Measurements from ENCODE around the gene FLT4. TPM values are rescaled to one million over a fixed set of nuclear protein-coding genes. Genes with fewer than 3 reads are reported as not detected.

FLT4 gene
- polyA plus RNA-seq, 3 donors = not detected

DNA sequence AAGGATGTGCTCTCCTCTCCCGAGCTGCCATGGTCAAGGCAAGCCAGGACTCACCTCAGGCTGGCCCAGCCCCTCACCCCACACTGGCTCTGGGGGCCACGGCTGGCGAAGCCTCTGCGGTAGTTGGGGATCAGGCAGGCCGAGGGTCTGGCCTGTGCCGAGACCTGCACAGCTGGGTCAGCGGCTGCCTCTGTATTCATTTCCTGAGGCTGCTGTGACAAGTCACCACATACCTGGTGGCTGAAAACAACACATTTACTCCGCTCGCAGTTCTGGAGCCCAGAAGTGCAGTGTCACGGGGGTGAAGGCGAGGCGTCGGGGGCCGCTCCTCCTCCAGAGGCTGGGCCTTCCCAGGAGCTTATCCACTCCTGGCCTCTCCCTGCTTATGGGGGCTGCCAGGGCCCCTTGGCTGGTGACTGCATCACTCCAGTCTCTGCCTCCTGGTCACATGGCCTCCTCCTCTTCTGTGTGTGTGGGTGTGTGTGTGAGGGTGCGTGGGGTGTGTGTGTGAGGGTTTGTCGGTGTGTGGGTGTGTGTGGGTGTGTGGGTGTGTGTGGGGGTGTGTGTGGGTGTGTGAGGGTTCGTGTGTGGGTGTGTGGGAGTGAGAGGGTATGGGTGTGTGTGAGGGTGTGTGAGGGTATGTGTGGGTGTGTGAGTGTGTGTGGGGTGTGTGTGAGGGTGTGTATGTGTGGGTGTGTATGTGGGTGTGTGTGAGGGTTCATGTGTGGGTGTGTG lies 54.9 kb downstream of the FLT4 start:
- Histone ChIP-seq H3K27me3 (ENCODE audit: control insufficient read depth in 2 of 2, insufficient read depth in 2 of 2, low read length in 2 of 2) (peaks cover 12 to 25% of the 10 kb centered on the region in 2 donors), H3K4me2 (replicated peaks; ENCODE audit: extremely low read depth, low read length, poor library complexity, severe bottlenecking) (no peak overlapping the region), H4K20me1 (ENCODE audit: insufficient read depth, low read length) (no peaks in the 10 kb centered on the region), H3K9ac (ENCODE audit: insufficient read depth, low read length, poor library complexity, severe bottlenecking) (no peak overlapping the region), H3K79me2 (ENCODE audit: insufficient read depth, low read length) (no peaks in the 10 kb centered on the region), H2AFZ (ENCODE audit: insufficient read depth, low read depth, low read length, poor library complexity, severe bottlenecking) (no peak overlapping the region), H3K4me3 (replicated peaks in 1 of 3; ENCODE audit: low read depth in 2 of 3, low read length in 3 of 3) (no peak overlapping the region), H3K4me1 (ENCODE audit: control insufficient read depth in 1 of 2, insufficient read depth in 2 of 2, low read length in 2 of 2) (peaks cover 6 to 19% of the 10 kb centered on the region in 2 donors), H3K27ac (ENCODE audit: low read depth in 1 of 2, low read length in 2 of 2) (no peak overlapping the region), H3K36me3 (replicated peaks in 1 of 2; ENCODE audit: control insufficient read depth in 1 of 2, insufficient read depth in 2 of 2, low read length in 2 of 2) (no peaks in the 10 kb centered on the region), H3K9me3 (replicated peaks in 1 of 2; ENCODE audit: control insufficient read depth in 1 of 2, insufficient read depth in 1 of 2, low read length in 2 of 2) (no peaks in the 10 kb centered on the region)
- WGBS (ENCODE audit: insufficient coverage) = 91% methylated on average over 16 of the region's 17 CpGs
- no peak for DNase-seq
- TF ChIP-seq, protein P1, sequence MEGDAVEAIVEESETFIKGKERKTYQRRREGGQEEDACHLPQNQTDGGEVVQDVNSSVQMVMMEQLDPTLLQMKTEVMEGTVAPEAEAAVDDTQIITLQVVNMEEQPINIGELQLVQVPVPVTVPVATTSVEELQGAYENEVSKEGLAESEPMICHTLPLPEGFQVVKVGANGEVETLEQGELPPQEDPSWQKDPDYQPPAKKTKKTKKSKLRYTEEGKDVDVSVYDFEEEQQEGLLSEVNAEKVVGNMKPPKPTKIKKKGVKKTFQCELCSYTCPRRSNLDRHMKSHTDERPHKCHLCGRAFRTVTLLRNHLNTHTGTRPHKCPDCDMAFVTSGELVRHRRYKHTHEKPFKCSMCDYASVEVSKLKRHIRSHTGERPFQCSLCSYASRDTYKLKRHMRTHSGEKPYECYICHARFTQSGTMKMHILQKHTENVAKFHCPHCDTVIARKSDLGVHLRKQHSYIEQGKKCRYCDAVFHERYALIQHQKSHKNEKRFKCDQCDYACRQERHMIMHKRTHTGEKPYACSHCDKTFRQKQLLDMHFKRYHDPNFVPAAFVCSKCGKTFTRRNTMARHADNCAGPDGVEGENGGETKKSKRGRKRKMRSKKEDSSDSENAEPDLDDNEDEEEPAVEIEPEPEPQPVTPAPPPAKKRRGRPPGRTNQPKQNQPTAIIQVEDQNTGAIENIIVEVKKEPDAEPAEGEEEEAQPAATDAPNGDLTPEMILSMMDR (IDR thresholded peaks at IDR 0.05) = no peak
- H3K4me3 Mint-ChIP-seq = no peak overlapping the region
- H3K4me1 Mint-ChIP-seq = no peaks in the 10 kb centered on the region
- H3K9me3 Mint-ChIP-seq = peaks cover 0 to 8% (median 0%) of the 10 kb centered on the region in 7 donors
- intact Hi-C loops (cut with micrococcal nuclease) = no loop called here
- H3K27ac Mint-ChIP-seq = no peak overlapping the region
- H3K36me3 Mint-ChIP-seq = peaks cover 0 to 6% of the 10 kb centered on the region in 2 donors
- H3K27me3 Mint-ChIP-seq (ENCODE audit: low read depth in 3 of 3) = peaks cover 21 to 41% (median 30%) of the 10 kb centered on the region in 3 donors

DNA sequence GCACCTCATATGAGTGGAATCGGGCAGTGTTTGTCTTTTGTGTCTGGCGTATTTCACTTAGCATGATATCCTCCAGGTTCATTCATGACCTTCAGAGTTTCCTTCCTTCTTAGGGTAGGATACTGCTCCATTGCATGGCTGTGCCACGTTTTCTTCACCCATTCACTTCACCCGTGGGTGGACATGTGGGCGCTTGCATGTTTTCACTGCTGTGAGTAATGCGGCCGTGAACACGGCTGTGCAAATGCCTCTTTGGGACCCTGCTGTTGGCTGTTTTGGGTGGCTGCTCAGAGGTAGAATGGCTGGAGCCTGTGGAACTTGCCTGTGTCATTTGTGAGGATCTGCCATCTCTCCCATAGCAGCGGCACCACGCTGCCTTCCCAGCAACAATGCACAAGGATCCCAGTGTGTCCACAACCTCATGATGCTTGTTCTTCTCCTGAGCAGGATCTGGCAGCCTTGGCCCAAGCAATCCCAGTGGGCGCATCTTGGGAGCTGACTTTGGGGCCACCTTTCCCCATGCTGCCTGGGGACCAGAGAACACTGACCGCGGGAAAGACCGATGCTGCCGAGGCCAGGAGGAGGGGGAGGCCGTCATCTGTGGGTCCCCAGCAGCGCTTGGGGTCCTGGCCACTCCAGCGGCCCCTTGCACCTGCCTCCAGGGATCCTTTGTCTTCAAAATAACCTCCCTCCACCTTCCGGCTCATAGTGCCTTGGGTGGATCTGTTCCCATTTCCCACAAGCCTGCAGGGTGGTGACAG lies 55.8 kb downstream of the FLT4 start:
- Histone ChIP-seq H3K36me3 (replicated peaks in 1 of 2; ENCODE audit: control insufficient read depth in 1 of 2, insufficient read depth in 2 of 2, low read length in 2 of 2) (no peaks in the 10 kb centered on the region), H3K4me2 (replicated peaks; ENCODE audit: extremely low read depth, low read length, poor library complexity, severe bottlenecking) (no peak overlapping the region), H3K4me3 (replicated peaks in 1 of 3; ENCODE audit: low read depth in 2 of 3, low read length in 3 of 3) (no peak overlapping the region), H4K20me1 (ENCODE audit: insufficient read depth, low read length) (no peaks in the 10 kb centered on the region), H2AFZ (ENCODE audit: insufficient read depth, low read depth, low read length, poor library complexity, severe bottlenecking) (no peak overlapping the region), H3K79me2 (ENCODE audit: insufficient read depth, low read length) (no peaks in the 10 kb centered on the region), H3K9me3 (replicated peaks in 1 of 2; ENCODE audit: control insufficient read depth in 1 of 2, insufficient read depth in 1 of 2, low read length in 2 of 2) (no peaks in the 10 kb centered on the region), H3K9ac (ENCODE audit: insufficient read depth, low read length, poor library complexity, severe bottlenecking) (no peak overlapping the region), H3K4me1 (ENCODE audit: control insufficient read depth in 1 of 2, insufficient read depth in 2 of 2, low read length in 2 of 2) (peaks cover 6 to 20% of the 10 kb centered on the region in 2 donors), H3K27ac (ENCODE audit: low read depth in 1 of 2, low read length in 2 of 2) (no peak overlapping the region), H3K27me3 (ENCODE audit: control insufficient read depth in 2 of 2, insufficient read depth in 2 of 2, low read length in 2 of 2) (peaks cover 15 to 33% of the 10 kb centered on the region in 2 donors)
- intact Hi-C loops (cut with micrococcal nuclease) = no loop called here
- peaks cover 30 to 50% (median 38%) of the 10 kb centered on the region in 3 donors for H3K27me3 Mint-ChIP-seq (ENCODE audit: low read depth in 3 of 3)
- no peak for DNase-seq
- H3K27ac Mint-ChIP-seq = peak overlapping the region in 1 of 7 donors; percentile 30
- H3K4me1 Mint-ChIP-seq = no peaks in the 10 kb centered on the region
- TF ChIP-seq, protein P1 (IDR thresholded peaks at IDR 0.05) = no peak
- H3K9me3 Mint-ChIP-seq = peaks cover 0 to 16% (median 0%) of the 10 kb centered on the region in 7 donors
- peaks cover 0 to 6% of the 10 kb centered on the region in 2 donors for H3K36me3 Mint-ChIP-seq
- no peak overlapping the region for H3K4me3 Mint-ChIP-seq
- 96% methylated on average over 11 of the region's 19 CpGs for WGBS (ENCODE audit: insufficient coverage)

All from CD14-positive monocyte (primary cell).